ENCODE data around the gene POLR2H.

DNA sequence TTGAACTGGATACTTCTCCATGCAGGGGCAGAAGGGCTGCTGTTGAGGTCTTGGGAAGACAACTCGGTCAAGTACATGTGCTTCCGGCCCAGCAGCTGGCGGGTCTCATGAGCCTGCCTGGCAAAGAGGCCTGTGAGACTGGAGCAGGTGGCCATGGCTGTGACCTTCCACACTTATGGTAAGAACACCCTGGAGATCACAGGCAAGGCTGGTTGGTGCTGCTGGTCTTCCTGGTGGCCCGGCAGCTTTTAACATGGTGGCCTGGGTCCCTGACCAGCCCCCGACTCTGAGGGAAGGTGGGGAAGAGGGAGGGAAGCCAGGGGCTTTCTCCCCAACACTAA, 33.8 kb downstream of the POLR2H start:
- TF ChIP-seq, protein P1, sequence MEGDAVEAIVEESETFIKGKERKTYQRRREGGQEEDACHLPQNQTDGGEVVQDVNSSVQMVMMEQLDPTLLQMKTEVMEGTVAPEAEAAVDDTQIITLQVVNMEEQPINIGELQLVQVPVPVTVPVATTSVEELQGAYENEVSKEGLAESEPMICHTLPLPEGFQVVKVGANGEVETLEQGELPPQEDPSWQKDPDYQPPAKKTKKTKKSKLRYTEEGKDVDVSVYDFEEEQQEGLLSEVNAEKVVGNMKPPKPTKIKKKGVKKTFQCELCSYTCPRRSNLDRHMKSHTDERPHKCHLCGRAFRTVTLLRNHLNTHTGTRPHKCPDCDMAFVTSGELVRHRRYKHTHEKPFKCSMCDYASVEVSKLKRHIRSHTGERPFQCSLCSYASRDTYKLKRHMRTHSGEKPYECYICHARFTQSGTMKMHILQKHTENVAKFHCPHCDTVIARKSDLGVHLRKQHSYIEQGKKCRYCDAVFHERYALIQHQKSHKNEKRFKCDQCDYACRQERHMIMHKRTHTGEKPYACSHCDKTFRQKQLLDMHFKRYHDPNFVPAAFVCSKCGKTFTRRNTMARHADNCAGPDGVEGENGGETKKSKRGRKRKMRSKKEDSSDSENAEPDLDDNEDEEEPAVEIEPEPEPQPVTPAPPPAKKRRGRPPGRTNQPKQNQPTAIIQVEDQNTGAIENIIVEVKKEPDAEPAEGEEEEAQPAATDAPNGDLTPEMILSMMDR (IDR thresholded peaks at IDR 0.05): no peak
- TF ChIP-seq POLR2AphosphoS5 (IDR thresholded peaks at IDR 0.05): no peak
- TF ChIP-seq POLR2A (IDR thresholded peaks at IDR 0.05): no peak
- no peak for TF ChIP-seq EP300 (IDR thresholded peaks at IDR 0.05; ENCODE audit: low read depth)

Measured in transverse colon (tissue), 4 donors.